Measurements from ENCODE around the gene RASGRP4. TPM values are rescaled to one million over a fixed set of nuclear protein-coding genes. Genes with fewer than 3 reads are reported as not detected.

RASGRP4 gene
- total RNA-seq, 2 experiments from 2014 or later = 7.4 to 8.3 TPM

GRCh38 chr19:38362076-38362945 lies 63.7 kb downstream of the RASGRP4 start:
- Mint-ChIP-seq H3K36me3 (no peaks in the 10 kb centered on the region), H3K9me3 (no peaks in the 10 kb centered on the region), H3K4me1 (ENCODE audit: low read depth) (peaks cover 8% of the 10 kb centered on the region), H3K27me3 (peaks cover 12% of the 10 kb centered on the region), H3K27ac (peak overlapping the region; percentile 71), H3K4me3 (peak overlapping the region; percentile 82)
- intact Hi-C loops (cut with micrococcal nuclease) = loop anchor here (1.0 kb wide), 1 partner anchor 26 kb away; no protein-coding TSS in a partner anchor
- ChIA-PET CTCF (interaction anchor here (0.6 to 1.9 kb wide), 4 partner anchors 12 to 119 kb away, joined by 3 to 8 read pairs (median 4); partner anchors contain the start of genes CATSPERG and PSMD8), POLR2A (interaction anchor here (0.9 to 2.1 kb wide), 3 partner anchors 12 to 25 kb away, joined by 3 to 8 read pairs (median 4); partner anchors contain the start of genes GGN and PSMD8)
- peak; percentile 94 for DNase-seq

GRCh38 chr19:38361633-38362075 lies 64.4 kb downstream of the RASGRP4 start:
- H3K4me3 Mint-ChIP-seq = peak overlapping the region; percentile 82
- POLR2A ChIA-PET = interaction anchor here (0.9 to 2.1 kb wide), 4 partner anchors 13 to 126 kb away, joined by 3 to 8 read pairs (median 4); partner anchors contain the start of genes GGN and PSMD8
- H3K27ac Mint-ChIP-seq = no peak overlapping the region
- H3K27me3 Mint-ChIP-seq = peaks cover 12% of the 10 kb centered on the region
- no peaks in the 10 kb centered on the region for H3K36me3 Mint-ChIP-seq
- intact Hi-C loops (cut with micrococcal nuclease) = loop anchor here (1.0 kb wide), 1 partner anchor 25 kb away; no protein-coding TSS in a partner anchor
- CTCF ChIA-PET = interaction anchor here (1.2 to 1.9 kb wide), 3 partner anchors 13 to 118 kb away, joined by 4 to 8 read pairs (median 5); partner anchors contain the start of genes CATSPERG and PSMD8
- DNase-seq = peak; percentile 85
- H3K4me1 Mint-ChIP-seq (ENCODE audit: low read depth) = peaks cover 8% of the 10 kb centered on the region
- no peaks in the 10 kb centered on the region for H3K9me3 Mint-ChIP-seq

GRCh38 chr19:38360839-38361631 lies 65.0 kb downstream of the RASGRP4 start:
- no peaks in the 10 kb centered on the region for H3K9me3 Mint-ChIP-seq
- H3K27ac Mint-ChIP-seq = no peak overlapping the region
- peaks cover 12% of the 10 kb centered on the region for H3K27me3 Mint-ChIP-seq
- no peak for DNase-seq
- intact Hi-C loops (cut with micrococcal nuclease) = no loop called here
- no peaks in the 10 kb centered on the region for H3K36me3 Mint-ChIP-seq
- ChIA-PET POLR2A (interaction anchor here (0.9 to 2.3 kb wide), 3 partner anchors 13 to 126 kb away, joined by 3 to 8 read pairs (median 8); partner anchors contain the start of genes GGN and PSMD8), CTCF (interaction anchor here (0.9 to 1.9 kb wide), 4 partner anchors 13 to 118 kb away, joined by 3 to 5 read pairs (median 4); partner anchors contain the start of genes CATSPERG and PSMD8)
- H3K4me3 Mint-ChIP-seq = peak overlapping the region; percentile 82
- H3K4me1 Mint-ChIP-seq (ENCODE audit: low read depth) = peaks cover 8% of the 10 kb centered on the region

GRCh38 chr19:38360351-38360750 lies 65.7 kb downstream of the RASGRP4 start:
- DNase-seq = no peak
- H3K4me1 Mint-ChIP-seq (ENCODE audit: low read depth) = peaks cover 8% of the 10 kb centered on the region
- CTCF ChIA-PET = interaction anchor here (0.9 to 1.3 kb wide), 2 partner anchors 14 to 24 kb away, joined by 3 read pairs; partner anchors contain the start of genes CATSPERG and PSMD8
- intact Hi-C loops (cut with micrococcal nuclease) = no loop called here
- no peak overlapping the region for H3K27ac Mint-ChIP-seq
- H3K9me3 Mint-ChIP-seq = no peaks in the 10 kb centered on the region
- H3K36me3 Mint-ChIP-seq = no peaks in the 10 kb centered on the region
- H3K27me3 Mint-ChIP-seq = peaks cover 12% of the 10 kb centered on the region
- POLR2A ChIA-PET = interaction anchor here (2.1 to 2.3 kb wide), 2 partner anchors 14 to 27 kb away, joined by 8 read pairs; partner anchors contain the start of genes GGN and PSMD8
- no peak overlapping the region for H3K4me3 Mint-ChIP-seq

GRCh38 chr19:38359242-38360021 lies 66.6 kb downstream of the RASGRP4 start:
- ChIA-PET POLR2A (interaction anchor here (2.3 kb wide), 1 partner anchor 15 kb away, joined by 8 read pairs; the partner anchor contains the start of gene PSMD8), CTCF (interaction anchor here (0.7 to 0.8 kb wide), 2 partner anchors 15 to 217 kb away, joined by 3 to 4 read pairs; partner anchors contain the start of gene PSMD8)
- H3K27ac Mint-ChIP-seq = no peak overlapping the region
- H3K36me3 Mint-ChIP-seq = no peaks in the 10 kb centered on the region
- H3K9me3 Mint-ChIP-seq = no peaks in the 10 kb centered on the region
- H3K4me3 Mint-ChIP-seq = no peak overlapping the region
- intact Hi-C loops (cut with micrococcal nuclease) = no loop called here
- H3K27me3 Mint-ChIP-seq = peaks cover 12% of the 10 kb centered on the region
- no peak for DNase-seq
- peaks cover 8% of the 10 kb centered on the region for H3K4me1 Mint-ChIP-seq (ENCODE audit: low read depth)

Other genes with a start within 250 kb of the RASGRP4 start
- 1 to 10 TPM in 1 of 2 experiments, under 1 TPM in 1; 0.75 to 1.2 TPM for gene DPF1, start 202.0 kb downstream of the RASGRP4 start, total RNA-seq
- 1 to 10 TPM; 1.6 to 1.8 TPM for gene PPP1R14A, start 169.8 kb downstream of the RASGRP4 start, total RNA-seq
- gene SPINT2, start 161.6 kb downstream of the RASGRP4 start, total RNA-seq = 10 to 100 TPM; 57.5 to 60.9 TPM
- gene C19orf33, start 122.0 kb downstream of the RASGRP4 start, total RNA-seq = not detected
- gene YIF1B, start 110.3 kb downstream of the RASGRP4 start, total RNA-seq = 10 to 100 TPM; 79.7 to 82.3 TPM
- gene KCNK6, start 106.4 kb downstream of the RASGRP4 start, total RNA-seq = 1 to 10 TPM; 9.2 to 9.9 TPM
- gene CATSPERG, start 90.4 kb downstream of the RASGRP4 start, total RNA-seq = 1 to 10 TPM; 3.3 to 3.4 TPM
- gene PSMD8, start 51.6 kb downstream of the RASGRP4 start, total RNA-seq = 100 to 1,000 TPM; 214 to 224 TPM
- 1 to 10 TPM in 1 of 2 experiments, under 1 TPM in 1; 0.41 to 1.2 TPM for gene GGN, start 38.2 kb downstream of the RASGRP4 start, total RNA-seq
- 1 to 10 TPM; 5.5 to 6.0 TPM for gene SPRED3, start 37.5 kb downstream of the RASGRP4 start, total RNA-seq
- 10 to 100 TPM; 29.8 to 31.9 TPM for gene FAM98C, start 23.1 kb downstream of the RASGRP4 start, total RNA-seq
- 1 to 10 TPM; 2.4 to 2.5 TPM for gene RYR1, start 7.5 kb upstream of the RASGRP4 start, total RNA-seq
- 100 to 1,000 TPM; 205 TPM for gene MAP4K1, start 191.7 kb upstream of the RASGRP4 start, total RNA-seq
- gene EIF3K, start 193.0 kb upstream of the RASGRP4 start, total RNA-seq = 100 to 1,000 TPM; 273 to 287 TPM
- gene ACTN4, start 221.4 kb upstream of the RASGRP4 start, total RNA-seq = 100 to 1,000 TPM; 267 to 270 TPM